Measurements from ENCODE around the gene ZFAND2B.

Gene ZFAND2B

DNA sequence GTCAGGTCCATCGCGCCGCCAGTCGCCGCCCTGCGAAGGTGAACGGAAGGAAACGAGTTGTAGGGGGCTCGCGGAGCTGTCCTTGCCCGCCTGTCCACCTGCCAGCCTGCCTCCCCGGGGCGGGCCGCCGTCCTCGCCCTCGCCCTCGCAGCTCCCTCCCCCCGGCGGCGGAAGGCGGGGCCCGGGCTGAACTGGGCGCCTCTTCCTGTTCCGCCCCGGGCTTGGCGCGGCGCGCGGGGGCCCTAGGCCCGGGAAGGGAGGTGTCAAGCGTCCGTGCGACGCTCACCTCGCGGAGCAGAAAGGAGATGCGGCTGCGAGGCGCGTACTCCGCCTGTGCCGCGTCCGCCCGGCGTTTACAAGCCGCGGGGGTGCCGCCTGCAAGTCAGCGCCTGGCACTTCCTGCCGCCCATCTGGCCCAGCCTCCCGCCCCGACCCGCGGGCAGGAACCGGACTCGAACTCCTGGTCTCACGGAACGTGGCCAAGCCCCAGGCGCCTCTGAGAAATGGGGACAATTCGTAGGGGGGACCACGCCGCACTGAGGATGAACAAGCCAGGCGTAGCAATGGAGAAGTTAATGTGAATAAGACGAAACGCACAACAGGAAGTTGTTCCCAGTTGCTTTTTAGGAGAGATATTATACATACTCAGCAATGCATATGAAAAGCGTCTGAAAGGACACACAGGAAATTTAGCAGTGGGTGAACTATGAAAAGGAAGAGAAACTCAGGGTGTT lies 29.6 kb upstream of the ZFAND2B start, which contains the start of gene CNPPD1:
Gene CNPPD1 (minus strand): TSS at position 108 of the 734 bp plus-strand sequence. CDS start 97 bp downstream, at position 11.
- Histone ChIP-seq H3K36me3 (replicated peaks) (peaks cover 26% of the 10 kb centered on the region), H3K27ac (peak within 1 kb of the TSS; percentile 90), H3K27me3 (replicated peaks) (no peaks in the 10 kb centered on the region), H3K4me3 (ENCODE audit: low read depth, low read length) (peak within 1 kb of the TSS; percentile 84)
- peak; percentile 31 for DNase-seq
- in situ Hi-C loops (cut with HindIII; ENCODE audit: low pct_ligation_motif_present, low sequenced_read_pairs) = no loop called here
- TF ChIP-seq CTCF (IDR thresholded peaks at IDR 0.05; ENCODE audit: low read depth, low read length, missing control alignments) = no peak

DNA sequence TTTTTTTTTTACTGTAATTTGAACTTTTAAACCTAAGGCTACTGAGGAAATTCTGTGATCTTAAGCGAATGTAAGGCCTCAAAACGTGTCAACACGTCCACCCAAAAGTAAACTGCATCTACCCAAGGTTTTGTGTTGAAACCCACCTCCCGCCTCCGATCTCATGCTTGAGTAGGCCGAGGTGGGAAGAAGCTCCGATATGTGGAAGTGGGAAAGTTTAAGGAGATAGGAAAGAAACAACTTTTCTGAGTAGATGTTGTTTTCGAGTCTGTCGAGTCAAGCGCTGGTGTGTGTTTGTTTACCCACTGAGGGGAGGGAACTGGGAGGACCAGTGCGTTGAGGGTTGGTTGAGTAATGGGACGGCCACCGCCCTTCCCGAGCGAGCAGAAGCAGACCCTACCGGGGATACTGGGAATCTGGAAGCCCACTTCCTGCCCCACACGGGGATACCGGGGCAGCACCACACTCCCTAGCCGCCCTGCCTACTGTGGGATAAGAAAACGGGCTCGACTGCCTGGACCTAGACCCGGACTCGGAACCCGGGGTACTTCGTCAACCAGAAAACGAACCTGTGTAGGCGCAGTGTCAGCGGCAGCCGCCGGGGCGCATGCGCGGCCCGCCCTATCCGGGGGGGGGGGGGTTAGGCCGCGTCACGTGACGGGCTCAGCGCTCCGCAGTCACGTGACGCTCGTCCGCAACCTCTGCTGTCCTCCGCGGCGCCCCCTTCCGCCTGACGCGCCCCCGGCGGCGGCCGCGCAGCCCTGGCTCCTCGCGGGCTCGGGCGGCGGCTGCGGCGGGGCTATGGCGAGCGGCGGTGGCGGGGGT lies 28.8 kb upstream of the ZFAND2B start, which contains the start of gene RETREG2:
Gene RETREG2 (plus strand): TSS at position 724 of the 825 bp plus-strand sequence. CDS start 78 bp downstream, at position 802.
- DNase-seq = peak; percentile 78
- Histone ChIP-seq H3K36me3 (replicated peaks) (peaks cover 28% of the 10 kb centered on the region), H3K4me3 (ENCODE audit: low read depth, low read length) (peak within 1 kb of the TSS; percentile 84), H3K27ac (peak within 1 kb of the TSS; percentile 90), H3K27me3 (replicated peaks) (no peaks in the 10 kb centered on the region)
- in situ Hi-C loops (cut with HindIII; ENCODE audit: low pct_ligation_motif_present, low sequenced_read_pairs) = no loop called here
- peak; percentile 22 for TF ChIP-seq CTCF (IDR thresholded peaks at IDR 0.05; ENCODE audit: low read depth, low read length, missing control alignments)

DNA sequence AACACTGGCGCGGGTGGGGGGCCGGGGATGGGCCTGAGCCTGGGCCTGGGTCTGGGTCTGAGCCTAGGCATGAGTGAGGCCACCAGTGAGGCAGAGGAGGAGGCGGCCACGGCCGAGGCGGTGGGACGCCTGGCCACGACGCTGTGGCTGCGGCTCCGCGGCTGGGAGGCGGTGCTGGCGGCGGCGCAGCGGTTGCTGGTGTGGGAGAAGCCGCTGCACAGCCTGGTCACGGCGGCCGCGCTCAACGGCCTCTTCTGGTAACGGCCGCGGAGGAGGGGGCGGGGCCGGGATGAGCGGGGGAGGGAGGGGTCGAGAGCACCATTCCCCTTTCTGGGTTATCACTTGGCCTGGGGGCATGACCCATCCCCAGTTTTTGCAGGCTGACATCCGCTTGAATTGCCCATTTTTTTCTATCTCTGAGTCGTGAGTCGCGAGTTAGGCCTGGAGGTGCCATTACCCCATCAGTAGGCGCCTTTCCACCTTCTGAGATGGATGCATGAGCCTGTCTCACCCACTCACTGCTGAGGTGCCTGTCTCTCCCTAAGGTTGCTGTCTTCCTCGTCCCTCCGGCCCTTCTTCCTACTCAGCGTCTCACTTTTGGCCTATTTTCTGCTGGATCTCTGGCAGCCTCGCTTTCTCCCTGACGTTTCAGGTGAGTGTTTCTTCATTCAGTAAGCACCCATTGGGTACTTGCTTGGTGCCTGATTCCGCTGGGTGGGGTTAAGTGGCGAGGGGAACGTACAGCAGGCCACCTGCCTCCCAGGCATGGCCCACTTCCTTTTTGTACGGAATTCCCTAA lies 28.0 kb upstream of the ZFAND2B start:
- Histone ChIP-seq H3K27me3 (replicated peaks) (no peaks in the 10 kb centered on the region), H3K4me3 (ENCODE audit: low read depth, low read length) (peak overlapping the region; percentile 84), H3K27ac (peak overlapping the region; percentile 90), H3K36me3 (replicated peaks) (peaks cover 32% of the 10 kb centered on the region)
- peak; percentile 12 for DNase-seq
- in situ Hi-C loops (cut with HindIII; ENCODE audit: low pct_ligation_motif_present, low sequenced_read_pairs) = no loop called here
- no peak for TF ChIP-seq CTCF (IDR thresholded peaks at IDR 0.05; ENCODE audit: low read depth, low read length, missing control alignments)

- no peak for TF ChIP-seq CTCF (IDR thresholded peaks at IDR 0.05; ENCODE audit: low read depth, low read length, missing control alignments)
- no peak overlapping the region for H3K27ac ChIP-seq
- H3K36me3 ChIP-seq (replicated peaks) = peaks cover 32% of the 10 kb centered on the region
- in situ Hi-C loops (cut with HindIII; ENCODE audit: low pct_ligation_motif_present, low sequenced_read_pairs) = no loop called here
- H3K27me3 ChIP-seq (replicated peaks) = no peaks in the 10 kb centered on the region
- no peak overlapping the region for H3K4me3 ChIP-seq (ENCODE audit: low read depth, low read length)
- no peak for DNase-seq
Observed at GRCh38 chr2:219179601-219180465, 26.7 kb upstream of the ZFAND2B start.

DNA sequence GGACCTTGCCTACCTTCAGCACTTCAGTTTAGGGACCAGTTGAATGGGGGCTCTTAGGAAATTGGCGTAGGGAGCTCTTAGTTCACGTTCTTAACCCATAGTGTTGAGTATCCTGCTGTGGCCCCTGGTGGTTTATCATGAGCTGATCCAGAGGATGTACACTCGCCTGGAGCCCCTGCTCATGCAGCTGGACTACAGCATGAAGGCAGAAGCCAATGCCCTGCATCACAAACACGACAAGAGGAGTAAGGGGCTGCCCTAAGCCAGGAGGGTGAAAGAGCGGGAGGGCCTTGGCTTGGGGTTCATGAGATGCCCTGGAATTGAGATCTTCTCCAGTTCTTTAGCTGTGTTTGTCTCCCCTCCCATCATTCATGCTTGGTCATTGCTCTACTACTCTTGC lies 25.6 kb upstream of the ZFAND2B start:
- no peak for TF ChIP-seq CTCF (IDR thresholded peaks at IDR 0.05; ENCODE audit: low read depth, low read length, missing control alignments)
- in situ Hi-C loops (cut with HindIII; ENCODE audit: low pct_ligation_motif_present, low sequenced_read_pairs) = no loop called here
- no peaks in the 10 kb centered on the region for H3K27me3 ChIP-seq (replicated peaks)
- H3K36me3 ChIP-seq (replicated peaks) = peaks cover 31% of the 10 kb centered on the region
- DNase-seq = no peak
- no peak overlapping the region for H3K27ac ChIP-seq
- H3K4me3 ChIP-seq (ENCODE audit: low read depth, low read length) = no peak overlapping the region

Measured in brain microvascular endothelial cell (primary cell).